Liver (tissue), 3 donors: ENCODE results near the gene TTC23.

Experiments
- ATF3 ChIP-seq: IDR thresholded peaks from 2 replicates; pipeline ENCODE4 v1.6.1; 2016; ENCODE audit warnings: antibody characterized with exemption
- CTCF ChIP-seq: fragments of 150-350 bp; IDR thresholded peaks from 2 replicates; pipeline ENCODE4 v1.5.1; 2017; ENCODE audit warnings: improper control_type of control experiment, low read depth, low read length; ENCODE audit not compliant: missing input control
- GABPA ChIP-seq, 2 donors: IDR thresholded peaks in 1 of 2; conservative IDR thresholded peaks in 1 of 2; 2 replicates each; pipeline ENCODE4 v1.6.1; 2016; ENCODE audit warnings: antibody characterized with exemption in 2 of 2, mild to moderate bottlenecking in 1 of 2, moderate library complexity in 1 of 2
- JUND ChIP-seq, 2 donors: IDR thresholded peaks; 2 replicates each; pipeline ENCODE4 v1.6.1; 2016; ENCODE audit warnings: antibody characterized with exemption in 2 of 2
- NR2F2 ChIP-seq: IDR thresholded peaks from 2 replicates; pipeline ENCODE4 v1.6.1; 2016; ENCODE audit warnings: antibody characterized with exemption
- SP1 ChIP-seq: IDR thresholded peaks from 2 replicates; pipeline ENCODE4 v1.6.1; 2018; ENCODE audit warnings: antibody characterized with exemption, mild to moderate bottlenecking
- TAF1 ChIP-seq: conservative IDR thresholded peaks from 2 replicates; pipeline ENCODE4 v1.6.1; 2016; ENCODE audit warnings: antibody characterized with exemption, mild to moderate bottlenecking
- donor health status: healthy.
- donor health status: healthy.

DNA sequence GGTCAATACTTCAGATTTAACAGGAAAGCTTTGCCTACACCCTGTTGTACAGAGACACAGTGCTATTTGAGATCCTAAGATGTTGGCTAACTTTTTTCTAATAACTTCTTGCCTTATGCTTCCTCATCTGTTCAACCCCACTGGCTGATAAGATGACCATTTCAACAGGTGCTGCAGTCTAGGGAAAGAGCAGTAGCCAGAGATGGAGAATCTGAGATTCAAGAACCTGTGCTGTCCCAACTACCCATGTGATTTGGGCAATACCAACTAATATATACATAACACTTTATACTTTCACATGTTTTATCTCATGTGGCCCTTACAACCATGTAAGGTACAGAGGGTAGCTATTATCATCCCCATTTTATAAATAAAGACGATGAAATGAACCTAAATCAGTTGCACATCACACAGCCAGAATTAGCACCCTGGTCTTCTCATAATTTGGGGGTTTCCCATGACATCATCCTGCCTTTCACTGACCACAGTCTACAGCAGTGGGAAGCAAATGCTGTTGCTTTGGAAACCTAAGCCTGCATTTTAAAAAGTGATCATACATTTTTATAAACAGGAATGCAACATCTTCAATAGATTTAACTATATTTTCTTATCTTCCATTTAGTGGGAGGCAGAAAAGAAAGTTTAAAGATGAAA is 9.7 kb downstream of the TTC23 start:
- TF ChIP-seq CTCF (no peak), SP1 (no peak), GABPA (IDR thresholded peaks at IDR 0.05 in 1 of 2, conservative IDR thresholded peaks at IDR 0.05 in 1 of 2) (no peak), JUND (IDR thresholded peaks at IDR 0.05) (no peak), ATF3 (no peak), TAF1 (no peak), NR2F2 (no peak)
